Stimulated activated CD4-positive, alpha-beta T cell treated with anti-CD3 and anti-CD28 coated beads, Interleukin-2, amount 100 ng/mL, for 4 hours (primary cell): ENCODE results near the gene RPS6KA1.
"Not testable (repeated sequence)": the region's sequence is repeated elsewhere in the genome, so short reads cannot be mapped to it uniquely, and the experiment has no call there.

ENCODE experiments used
- DNase-seq: peaks from one replicate; pipeline ENCODE4 v3.0.0-alpha.2; 2020; ENCODE audit warnings: low read depth

The RPS6KA1 gene

DNA sequence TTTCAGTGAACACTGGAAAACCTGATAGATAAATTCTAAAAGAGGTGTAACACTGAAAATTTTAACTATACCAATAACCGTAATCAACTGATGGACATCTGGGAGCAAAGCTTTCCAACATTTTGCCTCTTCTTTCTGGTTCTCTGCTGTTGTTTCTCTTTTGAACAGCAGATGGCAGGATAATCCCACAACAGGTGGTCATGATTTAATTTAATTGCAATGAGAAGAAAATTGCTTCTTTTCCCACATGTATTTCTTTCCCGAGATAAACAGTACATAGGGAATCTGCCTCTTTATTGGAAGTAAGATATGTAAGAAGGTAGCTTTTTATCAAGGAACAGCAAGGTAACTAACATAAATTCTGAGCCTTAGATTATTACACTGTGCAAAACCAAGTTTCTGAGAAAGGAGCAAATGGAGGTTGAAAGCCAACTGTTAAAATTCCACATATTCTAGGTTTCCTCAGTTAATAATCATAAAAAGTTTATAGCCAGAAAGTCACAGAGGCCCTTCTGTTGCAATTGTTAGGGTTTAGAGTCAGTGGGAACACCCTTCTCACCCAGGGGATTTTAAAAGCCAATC, 72.9 kb downstream of the RPS6KA1 start:
- DNase-seq, result peak; percentile 36

DNA sequence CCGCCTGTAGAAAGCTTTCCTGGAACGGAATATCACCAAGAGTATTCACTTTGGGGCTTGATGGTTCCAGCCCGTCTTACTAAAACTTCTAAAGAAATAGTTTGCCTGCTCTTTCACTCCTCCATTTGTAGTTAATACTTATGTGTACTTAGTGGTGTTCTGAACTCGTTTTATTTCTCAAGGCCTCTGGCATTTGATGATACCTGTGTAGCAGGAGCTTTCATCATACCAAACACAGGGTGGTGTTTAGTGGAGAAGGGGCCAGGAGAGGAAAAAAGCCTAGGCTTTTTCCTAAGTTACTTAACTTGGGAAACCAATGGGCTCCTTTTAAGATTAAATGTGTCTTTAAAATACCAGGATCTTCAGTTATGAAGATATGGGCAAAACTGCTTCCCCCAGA, 74.3 kb downstream of the RPS6KA1 start:
- no peak for DNase-seq

DNA sequence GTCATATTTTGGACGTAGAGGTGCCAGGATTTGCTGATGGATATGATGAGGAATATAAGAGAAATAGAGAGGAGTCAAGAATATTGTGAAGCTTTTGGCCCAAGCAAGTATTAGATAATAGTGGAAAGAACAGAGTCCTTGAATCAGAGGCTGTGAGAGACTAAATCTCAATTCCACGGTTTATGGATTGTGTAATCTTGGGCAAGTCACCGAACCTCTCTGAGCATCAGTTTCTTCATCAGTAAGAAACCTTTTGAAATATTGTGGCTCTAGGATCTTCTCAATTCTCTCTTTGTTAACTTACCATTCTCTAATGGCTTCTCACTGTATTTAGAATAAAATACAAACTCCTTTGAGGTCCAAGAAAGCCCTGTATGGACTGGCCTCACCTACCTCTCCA, 77.6 kb downstream of the RPS6KA1 start:
- no peak for DNase-seq

DNA sequence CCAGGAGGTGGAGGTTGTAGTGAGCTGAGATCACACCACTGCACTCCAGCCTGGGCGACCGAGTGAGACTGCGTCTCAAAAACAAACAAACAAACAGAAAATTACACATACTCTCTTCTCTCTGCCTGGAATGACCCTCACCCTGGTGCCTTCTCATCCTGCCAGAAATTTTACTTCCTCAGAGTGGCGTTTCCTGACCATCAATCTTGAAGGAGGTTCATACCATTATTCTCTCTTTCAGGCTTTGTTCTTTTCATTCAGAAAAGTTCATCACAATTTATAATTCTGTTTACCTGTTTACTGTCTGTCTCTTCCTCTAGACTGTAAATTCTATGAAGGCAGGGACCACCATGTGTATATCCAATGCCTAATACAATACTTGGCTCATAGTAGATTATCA, 79.3 kb downstream of the RPS6KA1 start:
- DNase-seq, result no peak

DNA sequence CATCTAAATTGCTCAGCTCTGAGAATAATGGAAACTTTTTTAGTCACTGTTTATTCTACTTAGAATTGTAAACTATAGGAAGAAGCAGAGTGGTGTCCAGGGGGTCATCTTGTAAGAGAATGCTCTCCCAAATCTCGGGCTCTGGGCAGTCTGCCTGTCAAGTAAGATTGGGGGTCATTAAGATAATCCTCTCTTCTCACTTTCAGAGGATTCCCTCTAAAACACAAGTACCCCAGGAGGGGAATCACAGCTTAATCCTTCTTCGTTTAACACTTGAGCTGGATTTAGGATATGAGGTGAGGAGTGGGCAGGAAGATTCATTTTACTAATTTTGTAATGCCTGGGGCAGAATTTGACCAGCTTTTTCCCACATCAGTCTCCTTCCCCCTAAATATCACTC, 81.2 kb downstream of the RPS6KA1 start:
- no peak for DNase-seq

DNA sequence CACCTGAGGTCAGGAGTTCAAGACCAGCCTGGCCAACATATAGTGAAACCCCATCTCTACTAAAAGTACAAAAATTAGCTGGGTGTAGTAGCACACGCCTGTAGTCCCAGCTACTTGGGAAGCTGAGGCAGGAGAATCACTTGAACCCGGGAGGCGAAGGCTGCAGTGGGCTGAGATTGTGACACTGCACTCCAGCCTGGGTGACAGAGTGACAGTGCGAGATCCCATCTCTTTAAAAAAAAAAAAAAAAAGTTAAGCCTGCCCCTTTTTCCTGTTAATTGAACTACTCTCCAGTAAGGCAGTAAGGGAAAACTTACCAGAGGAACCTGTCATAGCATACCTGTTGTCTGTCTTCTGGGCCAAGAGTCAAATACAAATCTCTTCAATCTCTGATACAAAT, 83.1 kb downstream of the RPS6KA1 start:
- not testable (repeated sequence) for DNase-seq

DNA sequence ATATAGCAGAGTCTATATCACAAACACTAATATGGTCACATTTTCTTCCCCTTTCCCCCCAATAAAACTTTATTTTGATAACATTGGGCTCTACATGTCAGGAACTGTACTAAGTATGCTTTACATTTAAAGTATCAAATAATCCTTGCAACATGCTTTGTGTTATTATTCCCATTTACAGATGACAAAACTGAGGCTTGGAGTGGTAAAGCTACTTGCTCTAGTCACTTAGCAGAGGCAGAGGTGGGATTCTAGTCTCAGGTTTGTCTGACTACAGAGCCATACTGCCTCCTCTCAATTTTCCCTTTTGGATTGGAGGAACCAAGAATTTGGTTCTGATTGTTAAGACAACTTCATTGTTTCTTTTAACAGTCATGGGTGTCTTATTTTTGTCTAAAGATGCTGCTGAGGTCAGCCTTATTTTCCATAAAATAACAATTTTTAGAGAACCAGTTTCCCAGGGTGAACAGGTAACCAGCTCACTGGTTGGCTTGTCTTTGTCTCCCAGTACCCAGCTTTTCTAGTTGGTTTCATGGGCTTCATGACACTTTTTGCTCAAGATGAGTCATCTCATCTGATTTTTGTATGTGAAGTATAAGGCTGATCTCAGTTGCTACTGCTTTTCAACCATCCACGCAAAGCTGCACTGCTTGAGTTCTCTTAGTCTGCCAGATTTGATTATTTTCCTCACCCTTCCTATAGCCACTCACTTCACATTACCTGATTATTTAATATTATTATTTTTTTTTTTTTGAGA, 85.3 kb downstream of the RPS6KA1 start:
- no peak for DNase-seq

DNA sequence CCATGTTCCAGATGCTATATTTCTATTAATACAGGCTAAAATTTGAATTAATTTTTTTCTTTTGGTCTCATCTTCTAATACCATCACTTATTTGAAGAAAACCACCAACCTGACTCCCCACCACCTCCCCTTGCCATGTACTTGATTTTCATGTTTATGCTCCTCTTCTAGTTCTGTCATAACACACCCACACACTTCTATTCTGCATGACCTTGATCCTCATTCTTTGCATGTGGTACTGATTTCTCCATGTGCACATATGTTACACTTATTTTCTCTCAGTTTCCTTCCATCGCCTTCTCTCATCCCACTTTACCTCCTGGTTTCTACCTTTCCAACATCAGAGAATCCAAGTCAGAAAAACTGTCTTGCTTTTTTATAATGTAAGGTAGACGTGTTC, 87.3 kb downstream of the RPS6KA1 start:
- DNase-seq, result no peak

DNA sequence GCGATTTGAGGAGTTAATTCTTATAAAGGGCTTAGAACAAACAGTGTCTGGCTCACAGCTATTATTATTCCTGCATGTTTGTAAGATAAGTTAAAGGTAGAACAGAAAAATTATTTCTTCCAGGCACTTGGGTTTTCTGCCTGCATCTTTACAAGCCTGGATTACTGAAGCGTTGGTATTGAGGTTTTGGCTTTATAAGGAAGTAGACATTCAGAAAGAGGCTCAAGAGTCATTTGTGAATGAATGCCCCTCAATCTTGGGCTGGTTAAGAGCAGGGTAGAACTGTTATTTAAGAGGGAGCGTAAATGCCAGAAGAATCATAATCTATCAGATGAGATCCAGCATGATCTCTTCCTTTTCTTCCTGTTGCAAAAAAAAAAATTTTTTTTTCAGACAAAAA, 89.0 kb downstream of the RPS6KA1 start:
- DNase-seq, result no peak
